HUES48 (cell line): Measurements from ENCODE around the gene SV2A.
"Not testable (repeated sequence)": the region's sequence is repeated elsewhere in the genome, so short reads cannot be mapped to it uniquely, and the experiment has no call there.

Source experiments
- H3K27ac ChIP-seq: one replicate; pipeline ENCODE4 v1.7.0; 2013; ENCODE audit warnings: low read depth, low read length, inconsistent platforms
- H3K27me3 ChIP-seq: 2 replicates; pipeline ENCODE4 v1.6.1; 2013; ENCODE audit warnings: mild to moderate bottlenecking, low read length; ENCODE audit not compliant: control insufficient read depth, insufficient read depth
- H3K36me3 ChIP-seq: 2 replicates; pipeline ENCODE4 v1.6.1; 2013; ENCODE audit warnings: low read length; ENCODE audit not compliant: control insufficient read depth, insufficient read depth
- H3K4me1 ChIP-seq: 2 replicates; pipeline ENCODE4 v1.6.1; 2013; ENCODE audit warnings: mild to moderate bottlenecking, low read length; ENCODE audit not compliant: control insufficient read depth, insufficient read depth
- H3K4me3 ChIP-seq: 2 replicates; pipeline ENCODE4 v1.5.1; 2013; ENCODE audit warnings: mild to moderate bottlenecking, low read depth, low read length
- H3K9ac ChIP-seq: 2 replicates; pipeline ENCODE4 v1.6.1; 2013; ENCODE audit warnings: mild to moderate bottlenecking, low read depth, low read length, moderate library complexity
- H3K9me3 ChIP-seq: 2 replicates; pipeline ENCODE4 v1.6.1; 2013; ENCODE audit warnings: low read length; ENCODE audit not compliant: control insufficient read depth, insufficient read depth

SV2A gene

GRCh38 chr1:149942885-149943284 lies 25.2 kb upstream of the SV2A start:
- Histone ChIP-seq H3K27ac (peak overlapping the region; percentile 51), H3K9me3 (no peaks in the 10 kb centered on the region)

GRCh38 chr1:149942207-149942606 lies 24.6 kb upstream of the SV2A start:
- Histone ChIP-seq H3K9ac (no peak overlapping the region), H3K36me3 (peaks cover 27% of the 10 kb centered on the region), H3K4me3 (no peak overlapping the region), H3K27ac (peak overlapping the region; percentile 10), H3K27me3 (no peaks in the 10 kb centered on the region), H3K4me1 (peaks cover 30% of the 10 kb centered on the region), H3K9me3 (no peaks in the 10 kb centered on the region)

More at GRCh38 chr1:149942885-149943284, 25.2 kb upstream of the SV2A start:
- Histone ChIP-seq H3K9ac (no peak overlapping the region), H3K4me3 (no peak overlapping the region), H3K4me1 (peaks cover 23% of the 10 kb centered on the region), H3K36me3 (peaks cover 34% of the 10 kb centered on the region), H3K27me3 (no peaks in the 10 kb centered on the region)

- Histone ChIP-seq H3K4me1 (peaks cover 32% of the 10 kb centered on the region), H3K4me3 (no peak overlapping the region), H3K27ac (peak overlapping the region; percentile 31), H3K9ac (no peak overlapping the region), H3K36me3 (peaks cover 21% of the 10 kb centered on the region), H3K9me3 (no peaks in the 10 kb centered on the region), H3K27me3 (no peaks in the 10 kb centered on the region)
Measured at GRCh38 chr1:149940427-149940826, 22.8 kb upstream of the SV2A start.

- peaks cover 32% of the 10 kb centered on the region for H3K4me1 ChIP-seq
- H3K9me3 ChIP-seq, H3K27me3 ChIP-seq, H3K36me3 ChIP-seq: not testable (repeated sequence)
- peak overlapping the region; percentile 37 for H3K4me3 ChIP-seq
- H3K9ac ChIP-seq, result peak overlapping the region; percentile 66
- H3K27ac ChIP-seq, result peak overlapping the region; percentile 92
Measured at GRCh38 chr1:149938668-149939003, 21.0 kb upstream of the SV2A start.

GRCh38 chr1:149937759-149938158 lies 20.1 kb upstream of the SV2A start:
- Histone ChIP-seq H3K4me3 (no peak overlapping the region), H3K9me3 (no peaks in the 10 kb centered on the region), H3K4me1 (peaks cover 32% of the 10 kb centered on the region), H3K27ac (peak overlapping the region; percentile 26), H3K9ac (no peak overlapping the region), H3K27me3 (no peaks in the 10 kb centered on the region), H3K36me3 (no peaks in the 10 kb centered on the region)

GRCh38 chr1:149936992-149937705 lies 19.5 kb upstream of the SV2A start:
- Histone ChIP-seq H3K4me1 (peaks cover 32% of the 10 kb centered on the region), H3K27me3 (no peaks in the 10 kb centered on the region), H3K27ac (peak overlapping the region; percentile 46), H3K9ac (no peak overlapping the region), H3K4me3 (peak overlapping the region; percentile 53), H3K36me3 (no peaks in the 10 kb centered on the region), H3K9me3 (no peaks in the 10 kb centered on the region)

GRCh38 chr1:149936170-149936991 lies 18.7 kb upstream of the SV2A start, which contains the start of gene MTMR11:
TSS of gene MTMR11 (minus strand) at chr1:149936879. CDS start at chr1:149936647, 232 bp downstream.
- no peak within 1 kb of the TSS for H3K9ac ChIP-seq
- H3K4me1 ChIP-seq, result peaks cover 27% of the 10 kb centered on the region
- H3K9me3 ChIP-seq, result no peaks in the 10 kb centered on the region
- H3K4me3 ChIP-seq, result peak within 1 kb of the TSS; percentile 53
- no peaks in the 10 kb centered on the region for H3K36me3 ChIP-seq
- H3K27ac ChIP-seq, result peak within 1 kb of the TSS; percentile 46
- H3K27me3 ChIP-seq, result no peaks in the 10 kb centered on the region

GRCh38 chr1:149934356-149934755 lies 16.7 kb upstream of the SV2A start:
- Histone ChIP-seq H3K36me3 (no peaks in the 10 kb centered on the region), H3K27me3 (no peaks in the 10 kb centered on the region), H3K4me1 (peaks cover 18% of the 10 kb centered on the region), H3K9ac (no peak overlapping the region), H3K27ac (no peak overlapping the region), H3K4me3 (no peak overlapping the region), H3K9me3 (no peaks in the 10 kb centered on the region)

- H3K27ac ChIP-seq, result no peak overlapping the region
- no peak overlapping the region for H3K4me3 ChIP-seq
- no peaks in the 10 kb centered on the region for H3K36me3 ChIP-seq
- no peak overlapping the region for H3K9ac ChIP-seq
- H3K9me3 ChIP-seq, result no peaks in the 10 kb centered on the region
- H3K27me3 ChIP-seq, result no peaks in the 10 kb centered on the region
- peaks cover 18% of the 10 kb centered on the region for H3K4me1 ChIP-seq
Measured at GRCh38 chr1:149933208-149933607, 15.6 kb upstream of the SV2A start.

GRCh38 chr1:149932474-149932873 lies 14.8 kb upstream of the SV2A start:
- Histone ChIP-seq H3K4me3 (no peak overlapping the region), H3K9me3 (no peaks in the 10 kb centered on the region), H3K27me3 (no peaks in the 10 kb centered on the region), H3K36me3 (no peaks in the 10 kb centered on the region), H3K4me1 (peaks cover 11% of the 10 kb centered on the region), H3K27ac (no peak overlapping the region), H3K9ac (no peak overlapping the region)

GRCh38 chr1:149931212-149931790 lies 13.7 kb upstream of the SV2A start:
- H3K27me3 ChIP-seq, result no peaks in the 10 kb centered on the region

More at GRCh38 chr1:149931212-149931790, 13.7 kb upstream of the SV2A start:
- Histone ChIP-seq H3K4me3 (no peak overlapping the region), H3K27ac (no peak overlapping the region), H3K36me3 (peaks cover 4% of the 10 kb centered on the region), H3K9ac (no peak overlapping the region), H3K4me1 (peaks cover 11% of the 10 kb centered on the region), H3K9me3 (no peaks in the 10 kb centered on the region)
